ENCODE measurements around the gene DENND2A.
"Not testable (repeated sequence)": the region's sequence is repeated elsewhere in the genome, so short reads cannot be mapped to it uniquely, and the experiment has no call there.

DENND2A gene

DNA sequence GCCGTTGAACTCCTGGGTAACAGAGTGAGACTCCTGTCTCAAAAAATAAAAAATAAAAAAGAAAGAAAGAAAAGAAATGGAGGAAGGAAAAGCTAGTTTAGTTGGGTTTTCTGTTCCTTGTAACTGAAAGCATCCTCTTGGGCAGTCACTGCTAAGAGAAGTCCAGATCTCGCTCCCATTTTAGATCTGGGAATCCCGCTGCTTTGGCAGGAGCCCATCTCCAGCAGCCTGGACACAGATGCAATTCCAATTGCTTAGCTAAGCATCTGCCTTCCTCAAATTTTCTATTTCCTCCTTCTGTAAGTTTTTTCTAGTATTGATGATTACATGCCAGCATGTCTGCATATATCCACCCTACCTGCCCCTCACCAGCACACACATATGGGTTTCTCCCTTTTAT lies 54.1 kb downstream of the DENND2A start:
- no peak for FAIRE-seq

DNA sequence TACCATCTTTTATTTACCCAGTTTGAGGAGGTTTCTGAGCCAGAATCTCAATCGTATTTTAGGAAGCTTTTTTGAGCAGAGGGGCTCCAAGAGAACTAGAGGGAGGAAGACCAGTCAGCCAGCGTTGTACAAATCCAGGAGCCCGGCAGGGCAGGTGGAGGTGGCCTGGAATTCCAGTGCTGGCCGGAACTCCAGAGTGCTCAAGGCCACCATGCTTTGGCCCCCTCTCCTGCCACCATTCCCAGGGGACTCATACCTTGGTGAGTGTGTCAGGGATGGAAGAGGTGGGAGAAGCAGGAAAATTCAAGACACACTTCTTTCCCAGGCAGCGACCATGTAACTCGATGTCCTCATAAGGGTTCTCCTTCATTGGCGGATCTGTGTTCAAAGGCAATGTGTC lies 55.3 kb downstream of the DENND2A start:
- FAIRE-seq: no peak

DNA sequence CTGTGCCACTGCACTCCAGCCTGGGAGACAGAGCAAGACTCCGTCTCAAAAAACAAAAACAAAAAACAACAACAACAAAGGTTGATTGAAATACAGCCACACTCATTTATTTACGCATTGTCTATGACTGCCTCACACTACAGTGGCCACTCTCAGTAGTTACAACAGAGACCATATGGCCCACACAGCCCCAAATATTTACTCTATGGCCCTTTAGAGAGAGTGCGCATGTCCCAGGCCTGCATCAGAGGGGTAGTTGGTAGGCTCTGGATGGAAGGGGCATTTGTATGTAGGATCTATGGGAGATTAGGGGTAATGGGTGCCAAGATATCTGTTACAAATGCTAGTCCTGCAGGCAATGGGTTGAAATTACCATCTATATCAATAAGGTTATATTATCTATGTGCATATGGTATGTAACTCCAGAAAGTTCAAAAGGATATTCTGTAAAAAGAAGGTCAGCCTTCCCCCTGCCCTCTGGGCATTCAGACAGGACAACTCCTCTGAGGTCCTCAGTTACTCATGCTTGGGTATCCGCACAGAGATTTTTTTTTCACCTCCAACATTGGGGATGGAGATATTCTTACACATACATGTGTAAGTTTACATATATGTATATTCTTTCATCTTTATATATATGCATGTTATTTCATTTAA lies 56.3 kb downstream of the DENND2A start:
- FAIRE-seq: no peak

DNA sequence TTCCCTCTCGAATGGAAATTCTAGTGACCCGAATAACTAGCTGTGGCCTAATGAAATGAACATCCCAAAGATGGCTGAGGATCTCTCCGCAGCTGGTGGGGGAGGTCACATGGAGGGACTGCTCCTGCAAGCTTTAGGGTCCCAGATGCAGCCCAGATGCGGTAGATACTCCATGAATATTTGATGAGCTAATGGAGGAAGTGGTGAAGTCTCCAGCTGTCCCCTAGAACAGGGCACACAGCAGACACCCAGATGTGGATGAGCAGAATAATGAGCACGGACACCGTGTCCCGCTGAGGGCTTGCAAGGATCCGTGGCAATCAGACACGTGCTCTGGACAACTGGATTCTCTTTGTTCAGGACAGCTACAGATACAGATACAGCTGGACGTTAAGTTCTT lies 59.2 kb downstream of the DENND2A start:
- FAIRE-seq: no peak

DNA sequence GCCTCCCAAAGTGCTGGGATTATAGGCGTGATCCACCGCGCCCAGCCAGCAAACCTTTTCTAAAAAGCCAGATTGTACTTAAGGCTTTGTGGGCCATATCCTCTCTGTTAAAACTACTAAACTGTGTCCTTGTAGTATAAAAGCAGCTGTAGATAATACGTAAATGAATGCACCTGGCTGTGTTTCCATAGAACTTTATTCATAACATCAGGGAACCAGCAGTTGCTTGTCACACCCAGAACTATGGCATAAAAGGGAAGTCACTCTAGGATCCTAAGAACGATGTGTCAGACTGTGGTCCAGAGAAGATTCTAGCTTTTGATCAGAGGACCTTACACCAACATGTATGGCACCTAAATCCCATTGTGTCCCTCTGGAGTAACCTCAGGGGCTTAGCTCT lies 63.0 kb downstream of the DENND2A start:
- no peak for FAIRE-seq

DNA sequence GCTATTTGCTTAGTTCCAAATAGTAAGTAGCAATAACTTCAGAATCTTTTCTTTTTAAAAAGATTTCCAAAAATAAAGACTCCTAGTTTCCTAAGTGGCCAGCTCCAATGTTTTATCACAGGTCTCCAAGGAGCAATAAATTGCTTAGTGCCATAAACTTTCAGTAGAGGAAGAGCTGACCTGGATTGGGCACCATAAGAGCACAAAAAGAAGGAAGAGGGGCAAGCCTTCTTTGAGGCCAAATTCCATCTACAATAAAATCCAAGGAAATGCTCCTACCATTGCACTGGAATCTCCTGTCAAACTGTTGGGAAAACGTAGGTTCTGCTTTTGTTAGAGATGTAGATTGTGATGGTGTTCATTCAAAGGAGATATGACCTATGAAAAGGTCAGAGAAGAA lies 64.0 kb downstream of the DENND2A start:
- no peak for FAIRE-seq

DNA sequence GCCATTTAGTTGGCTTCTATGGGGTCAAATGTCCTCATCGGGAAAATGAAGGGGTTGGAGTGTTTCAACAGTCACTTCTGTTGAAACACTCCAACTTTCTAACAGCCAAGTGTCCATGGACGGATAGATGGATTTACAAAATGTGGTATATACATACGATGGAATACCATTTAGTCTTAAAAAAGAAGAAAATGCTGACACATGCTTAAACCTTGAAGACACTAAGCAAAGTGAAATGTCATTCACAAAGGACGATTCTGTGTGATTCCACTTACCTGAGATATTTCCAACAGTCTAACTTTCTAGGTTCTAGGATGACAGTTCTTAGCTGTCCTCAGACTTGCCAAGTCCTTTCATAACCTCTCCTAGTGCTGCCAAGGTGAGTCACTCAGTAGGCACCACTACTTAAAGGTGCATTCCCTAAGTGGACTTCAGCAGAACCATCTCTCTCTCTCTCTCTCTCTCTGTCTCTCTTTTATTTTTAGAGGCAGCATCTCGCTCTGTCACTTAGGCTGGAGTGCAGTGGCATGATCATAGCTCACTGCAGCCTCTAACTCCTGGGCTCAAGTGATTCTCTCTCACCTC lies 69.0 kb downstream of the DENND2A start:
- no peak for FAIRE-seq

DNA sequence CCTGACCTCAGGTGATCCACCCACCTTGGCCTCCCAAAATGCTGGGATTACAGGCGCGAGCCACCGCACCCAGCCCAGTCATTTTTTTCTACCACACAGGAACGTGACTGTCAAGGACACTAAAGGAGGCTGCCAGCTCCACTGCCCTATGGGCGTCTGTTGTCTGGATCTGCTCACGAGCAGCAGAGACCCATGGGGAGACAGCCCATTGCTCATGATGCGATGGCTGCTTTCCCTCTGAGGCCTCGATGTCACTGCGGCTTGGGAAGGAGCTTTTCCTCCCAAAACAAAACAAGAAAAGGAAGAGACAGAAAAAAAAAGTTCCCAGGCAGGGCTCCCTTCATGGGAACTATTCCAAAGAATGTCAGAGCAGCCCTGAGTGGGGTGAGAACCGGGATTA lies 70.5 kb downstream of the DENND2A start:
- no peak for FAIRE-seq

DNA sequence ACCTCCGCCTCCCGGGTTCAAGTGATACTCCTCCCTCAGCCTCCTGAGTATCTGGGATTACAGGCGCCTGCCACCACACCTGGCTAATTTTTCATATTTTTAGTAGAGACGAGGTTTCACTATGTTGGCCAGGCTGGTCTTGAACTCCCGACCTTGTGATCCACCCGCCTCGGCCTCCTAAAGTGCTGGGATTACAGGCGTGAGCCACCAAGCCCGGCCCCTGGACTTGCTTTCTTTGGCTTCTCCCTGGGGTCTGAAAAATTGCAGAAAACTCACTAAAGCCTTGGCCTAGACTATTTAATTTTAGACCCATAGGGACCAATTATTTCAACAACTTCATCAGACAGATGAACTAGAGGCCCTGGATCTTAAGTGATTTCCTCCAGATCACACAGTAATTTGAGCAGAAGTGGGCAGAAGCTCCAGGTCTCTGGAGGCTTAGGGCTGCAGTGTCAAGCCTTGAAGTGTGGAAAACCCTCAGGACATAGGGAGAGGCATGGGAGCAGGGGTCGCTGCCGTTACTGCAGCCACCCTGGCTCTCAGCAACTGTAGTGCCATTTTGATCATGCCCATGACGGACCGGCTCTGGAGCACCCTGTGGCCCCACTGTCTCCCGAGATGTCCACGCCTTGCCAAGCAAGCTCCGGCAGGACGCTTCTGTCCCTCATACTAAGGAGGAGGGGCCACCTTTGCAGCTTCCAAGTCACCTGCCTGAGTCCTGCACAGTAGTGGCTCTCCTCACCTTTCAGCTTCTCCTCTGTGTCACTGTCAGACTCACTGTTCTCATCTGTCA lies 72.4 kb downstream of the DENND2A start:
- no peak for FAIRE-seq

DNA sequence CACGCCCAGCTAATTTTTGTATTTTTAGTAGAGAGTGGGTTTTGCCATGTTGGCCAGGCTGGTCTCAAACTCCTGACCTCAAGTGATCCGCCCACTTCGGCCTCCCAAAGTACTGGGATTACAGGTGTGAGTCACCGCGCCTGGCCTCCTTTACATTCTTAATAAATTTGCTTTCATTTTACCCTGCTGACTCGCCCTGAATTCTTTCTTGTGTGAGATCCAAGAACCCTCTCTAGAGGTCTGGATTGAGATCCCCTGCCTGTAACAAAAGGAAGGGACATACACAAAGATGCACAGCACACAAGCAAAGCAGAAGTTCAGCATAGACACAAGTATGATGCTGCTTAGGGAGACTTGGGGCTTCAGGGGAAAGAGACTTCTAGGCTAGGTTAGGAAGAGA lies 74.4 kb downstream of the DENND2A start:
- not testable (repeated sequence) for FAIRE-seq

DNA sequence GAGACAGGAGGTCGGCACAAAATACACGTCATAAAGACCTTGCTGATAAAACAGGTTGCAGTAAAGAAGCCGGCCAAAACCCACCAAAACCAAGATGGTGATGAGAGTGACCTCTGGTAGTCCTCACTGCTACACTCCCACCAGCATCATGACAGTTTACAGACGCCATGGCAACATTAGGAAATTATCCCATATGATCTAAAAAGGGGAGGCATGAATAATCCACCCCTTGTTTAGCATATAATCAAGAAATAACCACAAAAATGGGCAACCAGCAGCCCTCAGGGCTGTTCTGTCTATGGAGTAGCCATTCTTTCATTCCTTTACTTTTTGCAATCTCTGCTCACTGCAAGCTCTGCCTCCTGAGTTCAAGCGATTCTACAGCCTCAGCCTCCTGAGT lies 74.9 kb downstream of the DENND2A start:
- not testable (repeated sequence) for FAIRE-seq

DNA sequence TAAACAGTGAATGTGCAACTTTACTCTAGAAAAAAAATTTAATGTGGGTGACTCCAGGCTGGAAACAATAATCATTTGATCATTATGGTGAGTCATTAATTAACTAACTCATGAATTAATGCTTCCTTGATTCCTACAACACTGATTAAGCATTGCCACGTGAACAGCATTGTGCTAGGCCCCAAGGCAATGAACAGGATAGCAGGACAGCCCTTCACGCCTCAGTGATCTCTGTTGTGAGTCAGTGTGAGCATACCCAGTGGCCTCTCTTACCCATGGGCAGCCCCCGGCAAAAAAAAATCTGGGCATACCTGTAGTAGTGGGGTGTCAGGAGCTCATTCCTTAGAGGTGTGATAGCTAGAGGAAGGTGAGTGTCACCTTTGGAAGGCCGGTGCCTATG lies 76.0 kb downstream of the DENND2A start:
- FAIRE-seq: peak; percentile 41

DNA sequence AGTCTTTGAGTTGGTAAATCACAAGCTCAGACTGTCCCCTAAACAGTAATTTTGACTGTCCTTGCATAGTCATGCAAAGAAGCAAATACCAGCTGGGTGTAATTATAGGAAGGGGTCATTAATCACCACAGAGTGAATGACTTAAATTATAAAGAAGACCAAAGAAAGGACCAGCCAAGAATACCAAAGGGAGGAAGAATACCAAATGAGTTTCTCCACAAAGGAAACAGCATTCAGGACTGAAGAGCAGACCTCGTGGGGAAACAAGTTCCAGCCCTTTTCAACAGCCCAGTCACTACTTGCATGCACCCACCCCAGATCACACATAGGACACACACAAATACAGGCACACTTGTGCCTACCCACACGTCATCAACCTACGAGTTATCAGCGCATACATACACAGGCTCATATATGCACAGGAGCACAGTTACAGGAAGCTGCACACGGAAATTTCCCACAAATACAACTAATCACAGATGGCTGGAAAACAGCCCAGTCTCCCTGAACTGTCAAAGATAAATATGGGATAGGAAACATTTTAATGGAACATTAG lies 77.6 kb downstream of the DENND2A start:
- FAIRE-seq: no peak

DNA sequence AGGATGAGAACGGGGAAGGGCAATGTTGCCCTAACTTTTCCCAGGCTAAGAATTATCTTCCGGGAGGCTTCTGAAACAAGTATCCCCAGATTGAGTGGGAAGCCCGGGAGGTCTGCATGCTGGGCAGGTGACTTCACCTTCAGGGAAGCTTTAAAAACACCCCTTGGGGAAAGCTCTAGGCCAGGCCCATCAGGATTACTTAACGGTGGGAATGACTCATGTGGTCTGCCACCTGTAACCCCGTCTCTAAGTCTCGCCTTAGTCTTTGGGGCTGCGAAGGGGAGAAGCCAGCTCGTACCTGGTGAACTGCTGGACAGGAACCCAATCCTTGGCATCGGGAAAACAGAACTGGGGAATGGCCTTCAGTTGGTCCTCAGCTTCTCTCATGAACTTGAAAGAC lies 81.2 kb downstream of the DENND2A start:
- FAIRE-seq: no peak

DNA sequence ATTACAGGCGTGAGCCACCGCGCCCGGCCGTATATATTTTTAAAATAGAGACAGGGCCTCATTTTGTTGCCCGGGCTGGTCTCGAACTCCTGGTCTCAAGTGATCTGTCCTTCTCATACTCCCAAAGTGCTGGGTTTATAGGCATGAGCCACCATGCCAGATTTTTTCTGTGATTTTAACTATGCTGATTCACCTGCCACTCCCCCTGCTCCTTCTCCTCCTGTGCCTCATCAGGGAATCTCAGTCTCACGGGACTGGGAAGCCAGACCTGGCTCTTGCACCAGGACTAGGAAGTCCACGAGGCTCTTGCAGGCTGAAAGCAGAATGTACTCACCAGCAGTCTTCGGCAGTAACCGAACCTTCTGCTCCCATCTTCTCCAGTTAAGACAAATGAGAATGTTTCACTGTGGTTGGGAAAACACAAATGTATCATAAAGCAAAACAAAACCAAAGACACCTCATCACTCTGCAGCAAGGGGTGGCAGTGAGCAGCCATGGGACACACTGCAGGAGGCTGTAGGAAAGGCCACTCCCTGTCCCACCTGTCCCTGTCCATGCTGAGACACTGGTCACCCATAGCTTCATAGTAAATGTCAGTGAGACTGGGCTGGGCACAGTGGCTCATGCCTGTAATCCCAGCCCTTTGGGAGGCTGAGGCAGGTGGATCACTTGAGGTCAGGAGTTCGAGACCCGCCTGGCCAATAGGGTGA lies 82.6 kb downstream of the DENND2A start:
- FAIRE-seq: no peak

DNA sequence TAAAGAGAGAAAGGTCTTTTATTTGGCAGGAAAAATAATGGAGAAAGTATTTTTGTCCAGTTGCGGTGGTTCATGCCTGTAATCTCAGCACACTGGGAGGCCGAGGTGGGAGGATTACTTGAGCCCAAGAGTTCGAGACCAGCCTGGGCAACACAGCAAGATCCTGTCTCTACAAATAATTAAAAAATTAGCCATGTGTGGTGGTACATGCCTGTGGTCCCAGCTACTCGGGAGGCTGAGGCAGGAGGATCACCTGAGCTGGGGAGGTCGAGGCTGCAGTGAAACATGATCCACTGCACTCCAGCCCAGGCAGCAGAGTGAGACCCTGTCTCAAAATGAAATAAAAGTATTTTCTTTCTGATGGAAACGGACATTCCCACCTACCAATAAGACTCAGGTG lies 83.5 kb downstream of the DENND2A start:
- no peak for FAIRE-seq

DNA sequence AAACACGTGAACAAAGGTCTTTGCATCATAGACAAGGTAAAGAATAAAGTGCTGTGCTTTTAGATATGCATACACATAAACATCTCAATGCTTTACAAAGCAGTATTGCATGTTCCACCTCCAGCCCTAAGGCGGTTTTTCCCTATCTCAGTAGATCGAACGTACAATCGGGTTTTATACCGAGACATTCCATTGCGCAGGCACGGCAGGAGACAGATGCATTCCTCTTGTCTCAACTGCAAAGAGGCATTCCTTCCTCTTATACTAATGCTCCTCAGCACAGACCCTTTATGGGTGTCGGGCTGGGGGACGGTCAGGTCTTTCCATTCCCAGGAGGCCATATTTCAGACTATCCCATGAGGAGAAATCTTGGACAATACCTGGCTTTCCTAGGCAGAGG lies 87.4 kb downstream of the DENND2A start:
- FAIRE-seq: not testable (repeated sequence)

DNA sequence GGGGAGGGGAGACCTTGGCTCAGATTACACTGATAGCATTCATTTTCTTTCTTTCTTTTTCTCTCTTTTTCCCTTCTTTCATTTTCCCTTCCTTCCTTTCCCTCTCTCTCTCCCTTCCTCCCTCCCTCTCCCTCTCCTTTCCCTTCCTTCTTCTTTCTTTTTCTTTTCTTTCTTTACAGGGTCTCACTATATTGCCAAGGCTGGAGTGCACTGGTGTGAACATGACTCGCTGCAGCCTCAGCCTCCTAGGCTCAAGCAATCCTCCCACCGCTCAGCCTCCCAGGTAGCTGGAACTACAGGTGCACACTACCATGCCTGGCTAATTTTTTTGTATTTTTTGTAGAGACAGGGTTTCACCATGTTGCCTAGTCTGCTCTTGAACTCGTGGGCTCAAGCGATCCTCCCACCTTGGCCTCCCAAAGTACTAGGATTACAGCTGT lies 88.4 kb downstream of the DENND2A start:
- FAIRE-seq: no peak

DNA sequence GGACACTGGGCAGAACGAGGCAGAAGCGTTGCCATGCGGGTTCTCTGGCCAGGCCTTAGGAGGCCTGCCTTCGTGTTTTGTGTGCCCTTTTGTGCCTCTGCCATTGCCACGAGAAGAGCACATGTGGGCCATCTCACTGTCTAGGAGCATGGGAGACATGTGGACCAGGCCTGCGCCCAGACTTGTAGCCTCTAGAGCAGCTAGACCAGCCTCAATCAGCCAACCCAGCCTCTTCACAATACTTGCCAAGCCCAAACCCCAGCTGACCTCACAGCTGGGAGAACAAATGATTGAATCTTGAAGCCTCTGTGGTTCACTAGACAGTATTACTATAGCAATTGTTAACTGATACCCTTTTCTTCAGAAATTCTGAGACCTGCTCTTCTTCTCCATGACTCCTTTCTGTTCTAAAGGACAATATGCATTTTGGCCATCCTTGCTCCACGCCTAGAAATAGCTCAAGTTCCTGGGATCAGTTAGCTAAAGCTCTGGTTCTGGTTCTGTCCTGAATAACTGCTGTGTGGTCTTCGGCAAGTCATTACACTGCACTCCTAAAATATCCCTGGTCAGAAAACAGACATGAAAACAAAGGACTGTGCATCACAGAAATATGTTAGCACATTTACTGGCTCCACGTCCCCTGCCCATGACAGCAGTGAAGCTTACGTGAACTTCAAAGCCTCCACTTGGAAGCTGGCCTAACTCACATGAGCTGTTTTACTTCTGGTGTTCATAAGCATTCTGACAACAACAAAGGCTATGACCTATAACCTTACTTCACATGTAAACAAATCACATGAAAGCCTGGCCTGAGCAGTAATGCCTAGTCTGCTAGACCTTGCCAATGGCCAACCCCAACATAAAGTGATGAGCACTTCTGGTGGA lies 89.0 kb downstream of the DENND2A start:
- no peak for FAIRE-seq

DNA sequence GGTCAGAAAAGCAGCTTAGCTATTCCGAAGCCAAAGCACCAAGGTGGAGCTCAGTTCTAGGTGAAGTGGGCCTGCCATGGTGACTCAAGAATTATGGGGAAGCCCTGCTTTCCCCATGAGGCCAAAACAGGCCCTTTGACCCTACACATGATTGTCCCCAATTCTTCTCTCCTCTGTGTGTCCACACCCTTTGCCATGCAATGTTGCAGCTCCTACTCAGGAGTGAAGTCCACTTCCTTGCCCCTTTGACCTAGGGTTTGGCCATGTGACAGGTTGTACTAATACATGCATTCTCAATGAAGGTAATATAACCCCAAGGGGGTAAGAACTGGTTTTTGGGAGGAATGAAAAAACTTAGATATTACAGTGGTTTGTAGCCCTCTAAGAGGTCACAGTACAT lies 93.7 kb downstream of the DENND2A start:
- no peak for FAIRE-seq

DNA sequence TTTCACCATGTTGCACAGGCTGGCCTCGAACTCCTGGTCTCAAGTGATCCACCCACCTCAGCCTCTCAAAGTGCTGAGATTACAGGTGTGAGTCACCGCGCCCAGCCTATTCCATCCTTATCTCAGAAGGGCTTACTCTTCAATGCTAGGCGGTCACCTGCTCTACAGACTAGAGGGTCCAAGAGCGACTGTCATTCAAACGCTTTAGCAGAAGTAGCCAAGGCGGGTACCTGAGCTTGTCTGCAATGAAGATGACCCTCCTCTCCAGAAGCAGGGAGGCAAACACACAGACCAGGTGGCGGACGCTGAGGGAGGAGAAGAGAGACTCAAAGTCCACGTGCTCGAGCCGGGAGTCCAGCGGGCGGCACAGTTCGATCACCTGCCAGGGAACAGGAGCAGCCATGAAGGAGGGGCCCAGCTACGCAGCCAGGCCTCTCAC lies 96.2 kb downstream of the DENND2A start:
- FAIRE-seq: no peak

DNA sequence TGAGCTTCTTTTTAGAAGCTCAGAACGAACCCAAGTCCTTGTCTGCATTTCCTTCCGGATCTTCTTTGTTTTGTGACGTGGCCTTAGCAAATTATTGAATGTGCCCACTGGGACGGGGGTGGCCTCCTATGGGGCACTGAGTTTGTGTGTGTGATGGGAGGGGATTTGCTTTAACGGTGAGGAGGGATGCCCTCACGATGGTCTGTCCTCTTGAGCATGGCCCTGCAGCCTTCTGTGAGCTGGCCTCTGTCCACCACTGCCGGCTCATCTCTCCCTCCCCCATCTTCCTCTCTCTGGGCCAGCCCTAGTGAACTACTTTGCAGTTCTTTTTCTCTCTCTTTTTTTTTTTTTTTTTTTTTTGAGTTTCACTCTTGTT lies 98.4 kb downstream of the DENND2A start:
- no peak for FAIRE-seq

Data from islet of Langerhans (tissue), 1 donor.